ENCODE results near the gene RFX5.

RFX5 gene

DNA sequence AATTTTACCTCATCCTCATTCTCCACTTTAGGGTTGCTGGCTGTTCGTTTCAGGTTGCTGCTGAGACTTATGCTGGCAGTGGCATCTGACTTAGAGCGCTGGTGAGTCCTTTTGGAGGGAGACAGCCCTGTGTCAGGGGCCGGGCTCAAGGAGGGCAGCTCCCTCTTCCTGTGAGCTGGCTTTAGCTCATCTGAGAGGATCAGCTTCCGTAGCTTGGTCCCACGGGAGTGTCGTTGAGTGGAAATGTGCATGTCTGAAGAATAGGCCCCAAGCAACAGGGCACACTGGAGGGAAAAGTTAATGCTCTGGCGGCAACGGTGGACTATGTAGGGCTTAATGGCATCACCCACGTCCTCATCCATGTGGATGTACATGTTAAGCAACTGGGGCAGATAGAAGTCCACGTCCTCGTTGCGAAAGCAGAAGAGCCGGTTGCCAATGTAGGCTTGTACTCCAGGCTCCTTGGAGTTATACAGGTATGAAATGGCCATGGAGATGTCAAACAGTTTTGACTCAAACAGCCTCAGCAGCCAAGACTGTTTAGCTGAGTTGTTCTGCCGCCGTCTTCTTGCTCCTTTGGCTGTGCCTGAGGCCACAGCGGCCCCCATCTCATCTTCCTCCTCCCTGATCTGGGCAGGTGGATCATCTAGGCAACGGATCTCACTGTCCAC, 31.4 kb downstream of the RFX5 start:
- H2BK5ac ChIP-seq (ENCODE audit: low read depth, low read length, poor library complexity, severe bottlenecking) = no peak overlapping the region
- no peak overlapping the region for H3K4me3 ChIP-seq (ENCODE audit: insufficient read depth in 1 of 2, low read depth in 1 of 2, low read length in 2 of 2)
- peaks cover 15% of the 10 kb centered on the region for H3K79me1 ChIP-seq (replicated peaks; ENCODE audit: low read length, poor library complexity, severe bottlenecking)
- no peak overlapping the region for H3K27ac ChIP-seq (ENCODE audit: low read length, poor library complexity, severe bottlenecking)
- H3K4me2 ChIP-seq (ENCODE audit: low read length, poor library complexity, severe bottlenecking) = no peak overlapping the region
- H3K4ac ChIP-seq (ENCODE audit: low read depth in 1 of 2, low read length in 2 of 2) = no peak overlapping the region
- H3K14ac ChIP-seq (ENCODE audit: low read length in 2 of 2) = no peak overlapping the region
- H3K9ac ChIP-seq (ENCODE audit: low read length) = no peak overlapping the region
- H2BK12ac ChIP-seq (ENCODE audit: low read length in 2 of 2) = peak overlapping the region in 1 of 2 experiments; percentile 21
- no peak overlapping the region for H4K8ac ChIP-seq (ENCODE audit: low read length)
- 93% methylated on average over 17 of the region's 17 CpGs for WGBS
- peaks cover 27 to 57% of the 10 kb centered on the region in 2 experiments for H3K36me3 ChIP-seq (ENCODE audit: control insufficient read depth in 1 of 2, insufficient read depth in 2 of 2, low read depth in 1 of 2, low read length in 2 of 2)
- no peak overlapping the region for H2AK5ac ChIP-seq (ENCODE audit: low read length, severe bottlenecking)
- no peak overlapping the region for H3K23ac ChIP-seq (ENCODE audit: low read length in 2 of 2)
- H2BK120ac ChIP-seq (ENCODE audit: low read depth, low read length) = no peak overlapping the region
- no peaks in the 10 kb centered on the region for H3K27me3 ChIP-seq (ENCODE audit: control insufficient read depth in 1 of 2, insufficient read depth in 1 of 2, low read length in 2 of 2)
- no peak overlapping the region for H4K91ac ChIP-seq (ENCODE audit: low read length)
- DNase-seq = no peak
- no peak overlapping the region for H2BK15ac ChIP-seq (ENCODE audit: low read depth, poor library complexity, severe bottlenecking)
- no peak overlapping the region for H2AFZ ChIP-seq (ENCODE audit: low read depth, low read length)
- H3K4me1 ChIP-seq (ENCODE audit: control insufficient read depth, insufficient read depth, low read depth, low read length) = peaks cover 18% of the 10 kb centered on the region
- H3K18ac ChIP-seq (ENCODE audit: low read depth in 1 of 2, low read length in 2 of 2) = no peak overlapping the region
- H3K9me3 ChIP-seq (ENCODE audit: control insufficient read depth, low read length) = no peaks in the 10 kb centered on the region

DNA sequence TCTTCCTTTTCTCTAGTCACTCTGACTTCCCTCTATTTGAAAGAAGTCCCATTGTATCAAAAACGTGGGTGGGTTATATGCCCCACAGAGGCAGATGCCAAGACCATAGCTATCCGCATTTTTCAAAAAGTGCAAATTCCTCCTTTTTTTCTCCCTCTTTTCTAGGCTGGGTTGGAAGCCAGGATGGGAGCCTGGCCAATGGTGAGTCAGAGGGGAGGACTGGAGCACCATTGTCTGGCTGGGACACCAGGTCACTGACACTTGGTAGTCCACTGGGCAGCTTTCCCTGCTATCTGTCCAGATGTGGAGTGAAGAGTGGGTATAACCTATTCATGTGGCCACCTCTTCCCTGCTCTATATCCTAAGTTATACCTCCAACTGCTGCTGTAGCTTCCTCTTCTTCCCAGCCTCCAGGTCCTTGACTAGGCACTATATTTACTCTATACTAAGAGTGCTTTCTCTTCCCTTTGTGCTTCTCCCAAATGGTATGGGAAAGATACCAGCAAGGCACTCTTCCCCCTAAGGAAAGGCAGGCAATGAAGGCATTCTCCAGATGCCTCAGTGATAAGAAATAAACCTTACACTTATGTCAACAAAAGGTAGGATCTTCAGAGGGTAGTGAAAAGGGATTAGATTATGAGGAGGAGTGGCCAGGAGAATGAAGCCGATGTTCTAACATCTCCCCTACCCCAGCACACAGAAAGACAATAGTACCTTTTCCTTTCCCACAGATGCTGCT, 32.7 kb downstream of the RFX5 start:
- no peaks in the 10 kb centered on the region for H3K9me3 ChIP-seq (ENCODE audit: control insufficient read depth, low read length)
- no peak overlapping the region for H3K4me2 ChIP-seq (ENCODE audit: low read length, poor library complexity, severe bottlenecking)
- H2BK15ac ChIP-seq (ENCODE audit: low read depth, poor library complexity, severe bottlenecking) = no peak overlapping the region
- peaks cover 25 to 45% of the 10 kb centered on the region in 2 experiments for H3K36me3 ChIP-seq (ENCODE audit: control insufficient read depth in 1 of 2, insufficient read depth in 2 of 2, low read depth in 1 of 2, low read length in 2 of 2)
- H3K14ac ChIP-seq (ENCODE audit: low read length in 2 of 2) = no peak overlapping the region
- H3K79me1 ChIP-seq (replicated peaks; ENCODE audit: low read length, poor library complexity, severe bottlenecking) = peaks cover 15% of the 10 kb centered on the region
- H2BK12ac ChIP-seq (ENCODE audit: low read length in 2 of 2) = no peak overlapping the region
- no peak overlapping the region for H2AK5ac ChIP-seq (ENCODE audit: low read length, severe bottlenecking)
- no peaks in the 10 kb centered on the region for H3K27me3 ChIP-seq (ENCODE audit: control insufficient read depth in 1 of 2, insufficient read depth in 1 of 2, low read length in 2 of 2)
- H3K9ac ChIP-seq (ENCODE audit: low read length) = peak overlapping the region; percentile 56
- no peak overlapping the region for H2AFZ ChIP-seq (ENCODE audit: low read depth, low read length)
- H3K4me3 ChIP-seq (ENCODE audit: insufficient read depth in 1 of 2, low read depth in 1 of 2, low read length in 2 of 2) = peak overlapping the region in 1 of 2 experiments; percentile 41
- no peak overlapping the region for H3K23ac ChIP-seq (ENCODE audit: low read length in 2 of 2)
- H2BK5ac ChIP-seq (ENCODE audit: low read depth, low read length, poor library complexity, severe bottlenecking) = no peak overlapping the region
- H4K91ac ChIP-seq (ENCODE audit: low read length) = no peak overlapping the region
- 67% methylated on average over 2 of the region's 3 CpGs for WGBS
- H3K27ac ChIP-seq (ENCODE audit: low read length, poor library complexity, severe bottlenecking) = peak overlapping the region; percentile 28
- peak; percentile 78 for DNase-seq
- H3K4ac ChIP-seq (ENCODE audit: low read depth in 1 of 2, low read length in 2 of 2) = no peak overlapping the region
- H3K4me1 ChIP-seq (ENCODE audit: control insufficient read depth, insufficient read depth, low read depth, low read length) = peaks cover 29% of the 10 kb centered on the region
- H3K18ac ChIP-seq (ENCODE audit: low read depth in 1 of 2, low read length in 2 of 2) = no peak overlapping the region
- H4K8ac ChIP-seq (ENCODE audit: low read length) = no peak overlapping the region
- no peak overlapping the region for H2BK120ac ChIP-seq (ENCODE audit: low read depth, low read length)

DNA sequence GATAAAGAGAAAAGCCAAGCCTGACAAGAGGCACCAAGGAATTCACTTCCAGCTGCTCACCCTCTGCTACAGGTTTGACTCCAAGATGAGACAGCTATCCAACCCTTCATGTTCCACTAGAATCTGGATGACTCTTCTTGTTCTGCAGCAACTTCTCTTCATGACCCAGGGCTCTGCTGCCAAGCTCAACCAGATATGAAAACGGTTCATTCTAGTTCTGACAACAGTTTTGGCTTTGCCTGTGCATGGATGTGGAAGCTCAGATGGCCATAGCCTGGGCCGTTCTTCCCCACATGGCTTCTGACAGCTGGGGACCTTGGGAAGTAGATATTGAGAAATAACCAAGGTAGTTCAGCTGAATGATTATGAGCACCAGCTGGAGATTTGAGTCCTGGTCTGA, 33.6 kb downstream of the RFX5 start:
- no peak overlapping the region for H3K14ac ChIP-seq (ENCODE audit: low read length in 2 of 2)
- H2AFZ ChIP-seq (ENCODE audit: low read depth, low read length) = no peak overlapping the region
- H4K8ac ChIP-seq (ENCODE audit: low read length) = no peak overlapping the region
- H3K4me3 ChIP-seq (ENCODE audit: insufficient read depth in 1 of 2, low read depth in 1 of 2, low read length in 2 of 2) = peak overlapping the region in 1 of 2 experiments; percentile 41
- H3K4ac ChIP-seq (ENCODE audit: low read depth in 1 of 2, low read length in 2 of 2) = no peak overlapping the region
- H3K27ac ChIP-seq (ENCODE audit: low read length, poor library complexity, severe bottlenecking) = no peak overlapping the region
- 96% methylated on average over 2 of the region's 2 CpGs for WGBS
- H3K23ac ChIP-seq (ENCODE audit: low read length in 2 of 2) = no peak overlapping the region
- peak overlapping the region; percentile 56 for H3K9ac ChIP-seq (ENCODE audit: low read length)
- peaks cover 25 to 45% of the 10 kb centered on the region in 2 experiments for H3K36me3 ChIP-seq (ENCODE audit: control insufficient read depth in 1 of 2, insufficient read depth in 2 of 2, low read depth in 1 of 2, low read length in 2 of 2)
- no peak overlapping the region for H2BK12ac ChIP-seq (ENCODE audit: low read length in 2 of 2)
- H3K4me2 ChIP-seq (ENCODE audit: low read length, poor library complexity, severe bottlenecking) = no peak overlapping the region
- no peaks in the 10 kb centered on the region for H3K27me3 ChIP-seq (ENCODE audit: control insufficient read depth in 1 of 2, insufficient read depth in 1 of 2, low read length in 2 of 2)
- peaks cover 30% of the 10 kb centered on the region for H3K4me1 ChIP-seq (ENCODE audit: control insufficient read depth, insufficient read depth, low read depth, low read length)
- H3K79me1 ChIP-seq (replicated peaks; ENCODE audit: low read length, poor library complexity, severe bottlenecking) = peaks cover 19% of the 10 kb centered on the region
- H2AK5ac ChIP-seq (ENCODE audit: low read length, severe bottlenecking) = peak overlapping the region; percentile 0
- no peak for DNase-seq
- no peak overlapping the region for H2BK120ac ChIP-seq (ENCODE audit: low read depth, low read length)
- H4K91ac ChIP-seq (ENCODE audit: low read length) = no peak overlapping the region
- H3K18ac ChIP-seq (ENCODE audit: low read depth in 1 of 2, low read length in 2 of 2) = no peak overlapping the region
- no peak overlapping the region for H2BK5ac ChIP-seq (ENCODE audit: low read depth, low read length, poor library complexity, severe bottlenecking)
- no peaks in the 10 kb centered on the region for H3K9me3 ChIP-seq (ENCODE audit: control insufficient read depth, low read length)
- no peak overlapping the region for H2BK15ac ChIP-seq (ENCODE audit: low read depth, poor library complexity, severe bottlenecking)

DNA sequence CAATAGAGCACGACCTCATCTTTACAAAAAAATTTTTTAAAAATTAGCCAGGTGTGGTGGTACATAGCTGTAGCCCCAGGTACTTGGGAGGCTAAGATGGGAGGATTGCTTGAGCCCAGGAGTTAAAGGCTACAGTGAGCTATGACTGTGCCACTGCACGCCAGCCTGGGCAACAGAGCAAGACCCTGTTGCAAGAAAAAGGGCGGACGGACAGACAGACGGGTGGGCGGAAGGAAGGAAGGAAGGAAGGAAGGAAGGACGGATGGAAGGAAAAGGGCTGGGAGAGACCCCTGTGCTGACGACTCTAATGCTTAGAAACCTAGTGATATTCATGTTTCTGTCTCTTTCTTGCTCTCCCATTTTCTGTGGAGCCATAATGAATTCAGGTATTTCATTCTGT, 34.2 kb downstream of the RFX5 start:
- Histone ChIP-seq H3K36me3 (ENCODE audit: control insufficient read depth in 1 of 2, insufficient read depth in 2 of 2, low read depth in 1 of 2, low read length in 2 of 2) (peaks cover 28 to 51% of the 10 kb centered on the region in 2 experiments), H4K8ac (ENCODE audit: low read length) (no peak overlapping the region), H2BK12ac (ENCODE audit: low read length in 2 of 2) (peak overlapping the region in 1 of 2 experiments; percentile 40), H3K23ac (ENCODE audit: low read length in 2 of 2) (no peak overlapping the region), H3K27ac (ENCODE audit: low read length, poor library complexity, severe bottlenecking) (peak overlapping the region; percentile 89), H3K79me1 (replicated peaks; ENCODE audit: low read length, poor library complexity, severe bottlenecking) (peaks cover 25% of the 10 kb centered on the region), H3K4me3 (ENCODE audit: insufficient read depth in 1 of 2, low read depth in 1 of 2, low read length in 2 of 2) (peak overlapping the region in 1 of 2 experiments; percentile 48), H4K91ac (ENCODE audit: low read length) (no peak overlapping the region), H2BK15ac (ENCODE audit: low read depth, poor library complexity, severe bottlenecking) (no peak overlapping the region), H2AFZ (ENCODE audit: low read depth, low read length) (no peak overlapping the region), H3K4me1 (ENCODE audit: control insufficient read depth, insufficient read depth, low read depth, low read length) (peaks cover 30% of the 10 kb centered on the region), H3K9me3 (ENCODE audit: control insufficient read depth, low read length) (no peaks in the 10 kb centered on the region), H3K27me3 (ENCODE audit: control insufficient read depth in 1 of 2, insufficient read depth in 1 of 2, low read length in 2 of 2) (no peaks in the 10 kb centered on the region), H3K4ac (ENCODE audit: low read depth in 1 of 2, low read length in 2 of 2) (no peak overlapping the region), H2AK5ac (ENCODE audit: low read length, severe bottlenecking) (no peak overlapping the region), H2BK120ac (ENCODE audit: low read depth, low read length) (no peak overlapping the region), H3K4me2 (ENCODE audit: low read length, poor library complexity, severe bottlenecking) (no peak overlapping the region), H3K9ac (ENCODE audit: low read length) (peak overlapping the region; percentile 86), H2BK5ac (ENCODE audit: low read depth, low read length, poor library complexity, severe bottlenecking) (no peak overlapping the region), H3K14ac (ENCODE audit: low read length in 2 of 2) (no peak overlapping the region), H3K18ac (ENCODE audit: low read depth in 1 of 2, low read length in 2 of 2) (peak overlapping the region in 1 of 2 experiments; percentile 71)
- WGBS = 96% methylated on average over 7 of the region's 8 CpGs
- DNase-seq = no peak

Data from mesenchymal stem cell (in vitro differentiated cells and primary cell).